Keratinocyte (primary cell): ENCODE data around the gene APBB2. TPM values are rescaled to one million over a fixed set of nuclear protein-coding genes. Genes with fewer than 3 reads are reported as not detected.

Experiments
- DNase-seq: peaks from one replicate; pipeline ENCODE4 v3.0.0-alpha.2; 2011; ENCODE audit warnings: low read depth, missing footprints, low spot score
- FAIRE-seq: peaks from 2 replicates; lab custom pipeline; 2011; peaks lifted over from hg19 to GRCh38; lab: Jason Lieb, UNC
- H2AFZ ChIP-seq: 2 replicates; pipeline ENCODE4 v1.6.0; 2012; ENCODE audit warnings: low read length, control low read depth, inconsistent platforms; ENCODE audit not compliant: control insufficient read depth
- H3K27ac ChIP-seq: 2 replicates; pipeline ENCODE4 v1.5.1; 2011; ENCODE audit warnings: low read length; ENCODE audit not compliant: control insufficient read depth, insufficient read depth
- H3K27me3 ChIP-seq: 3 replicates; pipeline ENCODE4 v1.6.0; 2011; ENCODE audit warnings: low read length; ENCODE audit not compliant: control insufficient read depth, insufficient read depth; ENCODE audit errors: extremely low read depth
- H3K36me3 ChIP-seq, 2 experiments: 2 replicates in 1 of 2; 3 replicates in 1 of 2; pipeline ENCODE4 v1.5.1; 2011; ENCODE audit warnings: low read length in 2 of 2, mild to moderate bottlenecking in 1 of 2; ENCODE audit not compliant: control insufficient read depth in 2 of 2, insufficient read depth in 2 of 2; ENCODE audit errors: extremely low read depth in 1 of 2
- H3K4me1 ChIP-seq: 3 replicates; pipeline ENCODE4 v1.5.1; 2011; ENCODE audit warnings: low read length; ENCODE audit not compliant: control insufficient read depth, insufficient read depth; ENCODE audit errors: extremely low read depth
- H3K4me2 ChIP-seq: 3 replicates; pipeline ENCODE4 v1.6.0; 2011; ENCODE audit warnings: low read depth, low read length; ENCODE audit not compliant: control insufficient read depth, insufficient read depth; ENCODE audit errors: extremely low read depth
- H3K4me3 ChIP-seq, 3 experiments: fragments of 200-600 bp in 1 of 3; sonication (generic) in 1 of 3; 2 replicates in 2 of 3; 3 replicates in 1 of 3; pipeline ENCODE4 v1.5.1; 2011 to 2016; ENCODE audit warnings: low read length in 3 of 3, mild to moderate bottlenecking in 3 of 3, control low read depth in 2 of 3, inconsistent platforms in 1 of 3, low read depth in 1 of 3, mixed read lengths in 1 of 3, mixed run types in 1 of 3, moderate library complexity in 1 of 3; ENCODE audit not compliant: control insufficient read depth in 2 of 3, insufficient read depth in 2 of 3; ENCODE audit errors: extremely low read depth in 1 of 3
- H3K79me2 ChIP-seq: 2 replicates; pipeline ENCODE4 v1.6.0; 2012; ENCODE audit warnings: low read length; ENCODE audit not compliant: control insufficient read depth, insufficient read depth
- H3K9ac ChIP-seq: 3 replicates; pipeline ENCODE4 v1.6.0; 2011; ENCODE audit warnings: low read length; ENCODE audit not compliant: control insufficient read depth, insufficient read depth; ENCODE audit errors: extremely low read depth
- H3K9me1 ChIP-seq: 3 replicates; pipeline ENCODE4 v1.6.0; 2011; ENCODE audit warnings: low read length; ENCODE audit not compliant: control insufficient read depth, insufficient read depth; ENCODE audit errors: extremely low read depth
- H3K9me3 ChIP-seq: 2 replicates; pipeline ENCODE4 v1.5.1; 2012; ENCODE audit warnings: low read depth, low read length; ENCODE audit not compliant: control insufficient read depth
- H4K20me1 ChIP-seq: 3 replicates; pipeline ENCODE4 v1.6.0; 2011; ENCODE audit warnings: low read length; ENCODE audit not compliant: control insufficient read depth, insufficient read depth; ENCODE audit errors: extremely low read depth
- EZH2 ChIP-seq: IDR thresholded peaks from one replicate; pipeline ENCODE4 v1.6.1; 2012; ENCODE audit warnings: inconsistent platforms, mild to moderate bottlenecking, low read length, moderate library complexity
- dilution Hi-C: fragments of 300-500 bp; cut with MboI; formaldehyde crosslinking; loops from one replicate; pipeline ENCODE4 v1.7.0; 2020; ENCODE audit warnings: low sequenced_read_pairs; ENCODE audit not compliant: extremely low pct_ligation_motif_present
- polyA plus RNA-seq, 5 experiments: library from polyadenylated mRNA; depleted of rRNA in 3 of 5; stranded (reverse) in 3 of 5; stranded (forward) in 1 of 5; unstranded in 1 of 5; fragments of >200 nt; gene quantifications; 1 replicate in 1 of 5; 2 replicates in 3 of 5; 3 replicates in 1 of 5; pipeline versions ENCODE4 v1.2.1 to v1.2.3, GENCODE V29; 2011 to 2012; ENCODE audit warnings: missing spikeins in 2 of 5, low read depth in 1 of 5, low replicate concordance in 1 of 5
- TF ChIP-seq, protein P1 (sequence below), 3 experiments: IDR thresholded peaks in 1 of 3; conservative IDR thresholded peaks in 1 of 3; optimal IDR thresholded peaks in 1 of 3; 2 replicates in 2 of 3; 3 replicates in 1 of 3; pipeline versions ENCODE3 to v1.5.1; 2011; ENCODE audit warnings: low read length in 3 of 3, mild to moderate bottlenecking in 3 of 3, moderate library complexity in 2 of 3, control low read depth in 1 of 3, inconsistent platforms in 1 of 3; ENCODE audit not compliant: insufficient read depth in 2 of 3; ENCODE audit errors: extremely low read depth in 1 of 3

Gene APBB2
- polyA plus RNA-seq, 1 donor (not counting 4 experiments of a cell fraction or from before 2014, with no cell fraction given): 57.3 TPM

- Histone ChIP-seq H3K27ac (no peak overlapping the region), H3K27me3 (no peaks in the 10 kb centered on the region), H3K79me2 (peaks cover 40% of the 10 kb centered on the region), H3K4me3 (no peak overlapping the region), H3K9me3 (no peaks in the 10 kb centered on the region), H3K36me3 (peaks cover 7 to 10% of the 10 kb centered on the region in 2 experiments), H3K4me1 (no peaks in the 10 kb centered on the region), H3K9ac (no peak overlapping the region), H3K9me1 (no peaks in the 10 kb centered on the region), H3K4me2 (no peak overlapping the region), H2AFZ (no peak overlapping the region), H4K20me1 (no peaks in the 10 kb centered on the region)
- FAIRE-seq (no peak), DNase-seq (no peak)
- dilution Hi-C loops: no loop called here
- no peak for TF ChIP-seq EZH2
- TF ChIP-seq, protein P1, sequence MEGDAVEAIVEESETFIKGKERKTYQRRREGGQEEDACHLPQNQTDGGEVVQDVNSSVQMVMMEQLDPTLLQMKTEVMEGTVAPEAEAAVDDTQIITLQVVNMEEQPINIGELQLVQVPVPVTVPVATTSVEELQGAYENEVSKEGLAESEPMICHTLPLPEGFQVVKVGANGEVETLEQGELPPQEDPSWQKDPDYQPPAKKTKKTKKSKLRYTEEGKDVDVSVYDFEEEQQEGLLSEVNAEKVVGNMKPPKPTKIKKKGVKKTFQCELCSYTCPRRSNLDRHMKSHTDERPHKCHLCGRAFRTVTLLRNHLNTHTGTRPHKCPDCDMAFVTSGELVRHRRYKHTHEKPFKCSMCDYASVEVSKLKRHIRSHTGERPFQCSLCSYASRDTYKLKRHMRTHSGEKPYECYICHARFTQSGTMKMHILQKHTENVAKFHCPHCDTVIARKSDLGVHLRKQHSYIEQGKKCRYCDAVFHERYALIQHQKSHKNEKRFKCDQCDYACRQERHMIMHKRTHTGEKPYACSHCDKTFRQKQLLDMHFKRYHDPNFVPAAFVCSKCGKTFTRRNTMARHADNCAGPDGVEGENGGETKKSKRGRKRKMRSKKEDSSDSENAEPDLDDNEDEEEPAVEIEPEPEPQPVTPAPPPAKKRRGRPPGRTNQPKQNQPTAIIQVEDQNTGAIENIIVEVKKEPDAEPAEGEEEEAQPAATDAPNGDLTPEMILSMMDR (optimal IDR thresholded peaks at IDR 0.05 in 1 of 3, IDR thresholded peaks at IDR 0.05 in 1 of 3, conservative IDR thresholded peaks at IDR 0.05 in 1 of 3; ENCODE audit: extremely low read depth in 1 of 3, insufficient read depth in 2 of 3, low read length in 3 of 3): no peak
Measured at GRCh38 chr4:41058426-41058825, 155.9 kb downstream of the APBB2 start.

GRCh38 chr4:41057467-41057866 lies 156.9 kb downstream of the APBB2 start:
- Histone ChIP-seq H3K9ac (no peak overlapping the region), H3K4me1 (no peaks in the 10 kb centered on the region), H3K79me2 (peaks cover 39% of the 10 kb centered on the region), H3K27ac (no peak overlapping the region), H3K4me3 (no peak overlapping the region), H4K20me1 (no peaks in the 10 kb centered on the region), H2AFZ (no peak overlapping the region), H3K9me1 (no peaks in the 10 kb centered on the region), H3K9me3 (no peaks in the 10 kb centered on the region), H3K4me2 (no peak overlapping the region), H3K36me3 (peaks cover 5 to 8% of the 10 kb centered on the region in 2 experiments), H3K27me3 (no peaks in the 10 kb centered on the region)
- no peak for FAIRE-seq
- dilution Hi-C loops: no loop called here
- TF ChIP-seq, protein P1 (optimal IDR thresholded peaks at IDR 0.05 in 1 of 3, IDR thresholded peaks at IDR 0.05 in 1 of 3, conservative IDR thresholded peaks at IDR 0.05 in 1 of 3; ENCODE audit: extremely low read depth in 1 of 3, insufficient read depth in 2 of 3, low read length in 3 of 3): no peak
- TF ChIP-seq EZH2: no peak
- DNase-seq: no peak
